HG02885 (cell line): ENCODE measurements around the gene TTC33.

Source experiments
- ATAC-seq: cut with Tn5 transposase; IDR thresholded peaks from one replicate; pipeline ENCODE4 v1.9.1; 2021; ENCODE audit warnings: mild to moderate bottlenecking; ENCODE audit not compliant: unreplicated experiment, poor library complexity

TTC33 gene

DNA sequence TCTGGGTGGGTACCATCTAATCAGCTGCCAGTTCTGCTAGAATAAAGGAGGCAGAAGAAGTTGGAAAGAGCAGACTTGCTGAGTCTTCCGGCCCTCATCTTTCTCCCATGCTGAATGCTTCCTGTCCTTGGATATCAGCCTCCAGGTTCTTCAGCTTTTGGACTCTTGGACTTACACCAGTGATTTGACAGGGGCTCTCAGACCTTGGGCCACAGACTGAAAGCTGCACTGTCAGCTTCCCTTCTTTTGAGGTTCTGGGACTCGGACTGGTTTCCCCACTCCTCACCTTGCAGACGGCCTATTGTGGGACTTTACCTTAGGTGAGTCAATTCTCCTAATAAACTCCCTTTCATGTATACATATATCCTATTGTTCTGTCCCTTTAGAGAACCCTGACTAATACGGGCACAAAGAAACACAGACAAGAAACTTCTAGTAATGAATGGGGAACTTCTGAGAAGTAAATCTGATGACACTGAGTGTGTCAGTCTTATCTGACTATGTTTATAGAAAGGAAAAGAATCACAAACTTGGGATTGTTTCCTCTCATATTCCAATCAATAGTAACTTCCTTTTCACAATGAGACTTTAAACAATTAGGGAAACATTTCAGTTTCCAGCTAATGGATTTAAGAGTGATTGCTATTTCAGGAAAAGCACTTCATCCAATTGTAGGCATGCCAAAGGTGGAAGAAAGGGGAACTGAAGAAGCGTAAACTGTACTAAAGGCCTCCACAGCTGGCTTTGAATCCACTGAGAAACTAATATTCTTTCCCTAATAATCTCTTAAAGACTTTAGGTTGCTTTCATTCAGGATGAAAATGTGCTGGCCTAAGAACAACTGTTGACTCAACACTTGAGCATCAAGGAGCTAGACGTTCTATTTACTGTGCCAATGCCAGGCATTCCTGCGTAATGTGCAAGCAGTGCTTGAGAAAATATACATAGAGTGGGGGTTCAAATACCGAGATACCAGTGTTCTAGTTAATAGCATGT, 204.0 kb downstream of the TTC33 start:
- no peak for ATAC-seq

DNA sequence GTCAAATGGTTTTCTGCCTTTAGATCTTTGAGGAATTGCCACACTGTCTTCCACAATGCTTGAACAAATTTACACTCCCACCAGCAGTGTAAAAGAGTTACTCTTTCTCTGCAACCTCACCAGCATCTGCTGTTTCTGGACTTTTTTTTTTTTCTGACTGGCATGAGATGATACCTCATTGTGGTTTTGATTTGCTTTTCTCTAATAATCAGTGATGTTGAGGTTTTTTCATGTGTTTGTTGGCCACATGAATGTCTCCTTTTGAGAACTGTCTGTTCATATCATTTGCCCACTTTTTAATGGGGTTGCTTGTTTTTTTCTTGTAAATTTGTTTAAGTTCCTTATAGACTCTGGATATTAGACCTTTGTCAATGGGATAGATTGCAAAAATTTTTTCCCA, 205.3 kb downstream of the TTC33 start:
- no peak for ATAC-seq

DNA sequence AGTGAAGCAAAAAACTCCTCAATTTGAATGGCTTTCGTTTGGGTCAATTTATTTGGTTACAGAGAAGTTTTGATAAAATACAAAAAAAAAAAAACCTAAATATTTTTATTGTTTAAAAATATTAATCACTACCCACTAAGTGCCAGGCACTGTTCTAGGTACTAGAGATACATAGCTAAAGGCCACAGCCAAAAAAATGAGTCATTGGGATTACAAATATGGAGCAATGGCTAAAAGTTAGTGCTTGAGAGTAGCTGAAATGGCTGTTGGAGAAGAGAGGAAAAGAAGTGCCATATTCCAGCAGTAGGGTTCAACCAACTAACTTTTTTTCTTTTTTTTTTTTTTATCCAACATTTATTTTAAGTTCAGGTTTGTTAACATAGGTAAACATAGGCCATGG, 206.1 kb downstream of the TTC33 start:
- ATAC-seq, result no peak

DNA sequence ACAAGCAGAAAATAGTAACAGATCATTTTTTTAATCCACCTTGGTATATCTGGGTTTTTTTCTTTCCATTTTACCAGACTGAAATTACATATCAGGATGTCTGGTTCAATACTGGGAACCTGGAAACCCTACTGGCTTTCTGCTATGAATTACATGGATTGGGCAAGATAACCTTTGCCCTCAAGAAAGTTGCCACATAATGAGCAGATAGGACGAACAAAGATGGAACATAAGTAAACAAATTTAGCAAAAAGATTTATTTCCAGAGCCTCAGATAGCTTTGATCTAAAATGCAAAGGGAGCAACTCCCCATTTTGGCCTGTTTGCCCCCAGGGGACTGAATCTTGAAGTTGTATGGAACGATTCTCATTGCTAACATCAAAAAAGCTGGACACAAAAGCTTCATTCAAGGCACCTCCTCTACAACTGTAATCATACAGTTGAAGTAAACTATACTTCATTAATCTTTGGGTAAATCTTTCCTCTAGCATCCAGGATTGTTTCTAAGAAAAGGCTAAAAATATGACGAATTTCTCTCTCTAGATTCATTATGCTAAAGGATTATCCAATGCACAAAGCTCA, 207.7 kb downstream of the TTC33 start:
- ATAC-seq, result no peak

DNA sequence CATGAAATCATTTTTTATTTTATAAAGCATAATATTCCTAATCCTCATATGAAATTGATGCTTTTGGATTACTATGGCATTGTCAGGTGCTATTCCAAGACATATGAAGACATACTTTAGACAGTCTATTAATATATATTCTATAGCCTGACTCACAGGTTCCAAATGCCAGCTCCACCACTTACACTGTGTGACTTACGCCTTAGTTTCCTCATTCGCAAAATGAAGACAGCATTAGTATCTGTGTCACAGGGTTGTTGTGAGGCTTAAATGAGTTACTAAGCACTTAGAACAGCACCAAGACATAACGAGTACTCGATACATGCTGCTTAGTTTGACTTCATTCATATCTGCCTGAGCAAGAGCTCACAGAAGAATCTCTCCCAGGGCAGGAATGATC, 208.2 kb downstream of the TTC33 start:
- ATAC-seq, result no peak

DNA sequence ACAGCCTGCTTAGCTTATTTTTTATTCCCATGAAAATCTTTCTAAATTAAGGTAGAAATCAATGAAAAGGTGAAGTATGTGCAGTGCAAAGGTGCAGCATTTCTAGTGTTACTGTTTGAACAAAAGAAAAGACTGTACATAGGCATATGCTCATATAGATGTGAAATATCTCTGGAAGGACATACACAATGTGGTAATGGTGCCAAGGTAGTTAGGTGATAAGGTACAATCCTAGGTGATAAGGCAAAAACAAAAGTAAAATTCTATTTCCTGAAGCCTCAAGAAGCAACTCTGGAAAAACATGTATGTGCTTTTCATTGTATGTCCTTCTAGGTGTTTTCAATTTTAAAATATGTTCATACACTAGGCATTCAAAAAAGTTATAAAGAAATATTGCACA, 215.5 kb downstream of the TTC33 start:
- ATAC-seq, result no peak

DNA sequence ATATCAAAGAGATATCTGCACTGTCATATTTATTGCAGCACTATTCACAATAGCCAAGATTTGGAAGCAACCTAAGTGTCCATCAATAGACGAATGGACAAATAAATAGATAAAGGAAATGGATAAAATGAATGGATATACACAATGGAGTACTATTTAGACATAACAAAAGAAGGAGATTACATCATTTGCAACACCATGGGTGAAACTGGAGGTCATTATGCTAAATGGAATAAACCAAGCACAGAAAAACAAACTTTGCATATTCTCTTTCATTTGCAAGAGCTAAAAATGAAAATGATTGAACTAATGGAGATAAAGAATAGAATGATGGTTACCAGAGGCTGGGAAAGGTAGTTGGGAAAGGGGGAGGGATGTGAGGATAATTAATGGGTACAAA, 231.1 kb downstream of the TTC33 start:
- ATAC-seq, result no peak

DNA sequence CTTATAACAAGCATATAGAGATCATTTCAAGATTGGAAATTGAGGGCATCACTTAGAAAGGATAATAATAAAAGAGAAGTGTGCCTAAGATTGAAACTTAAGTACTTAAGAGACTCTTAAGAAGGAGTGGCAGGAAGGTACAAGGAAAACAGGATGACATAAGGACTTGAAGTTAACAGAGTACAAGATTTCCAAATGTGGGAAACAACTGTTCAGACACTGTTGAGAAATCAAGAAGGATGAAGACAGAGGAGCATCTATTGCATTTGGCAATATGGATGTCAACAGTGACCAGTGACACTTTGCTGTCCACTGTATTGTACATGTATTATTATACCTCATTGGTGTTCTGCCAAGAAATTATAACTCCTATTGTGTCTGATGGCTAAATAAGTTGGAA, 233.8 kb downstream of the TTC33 start:
- ATAC-seq, result no peak

DNA sequence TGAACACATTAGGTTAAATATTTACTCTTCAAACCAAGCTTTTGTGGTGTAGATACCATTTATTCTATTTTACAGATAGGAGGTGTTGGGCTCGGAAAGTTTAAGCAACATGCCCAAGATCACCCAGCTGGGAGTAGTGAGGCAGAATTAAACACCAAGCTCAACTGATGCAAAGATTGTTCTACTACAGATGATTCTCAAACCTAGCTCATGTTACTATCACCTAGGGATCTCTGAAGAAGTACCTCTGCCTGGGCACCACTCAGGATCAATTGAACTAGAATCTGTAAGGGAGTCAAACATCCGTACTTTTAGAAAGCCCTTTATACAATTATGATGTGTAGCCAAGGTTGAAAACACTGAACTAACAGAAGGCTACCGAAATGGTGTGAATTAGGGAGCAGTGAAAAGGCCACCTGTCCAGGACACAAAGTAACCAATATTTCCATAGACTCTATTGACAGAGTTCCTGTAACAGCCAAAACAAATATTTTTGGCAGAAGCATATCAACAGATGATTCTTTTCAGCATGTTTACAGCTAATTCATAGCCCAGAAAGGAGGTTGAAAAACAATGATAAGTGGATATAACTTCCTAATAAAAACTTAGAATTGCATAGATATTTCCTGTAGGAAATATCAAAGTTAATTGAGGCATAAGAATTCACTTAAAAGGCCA, 234.5 kb downstream of the TTC33 start:
- ATAC-seq, result no peak

DNA sequence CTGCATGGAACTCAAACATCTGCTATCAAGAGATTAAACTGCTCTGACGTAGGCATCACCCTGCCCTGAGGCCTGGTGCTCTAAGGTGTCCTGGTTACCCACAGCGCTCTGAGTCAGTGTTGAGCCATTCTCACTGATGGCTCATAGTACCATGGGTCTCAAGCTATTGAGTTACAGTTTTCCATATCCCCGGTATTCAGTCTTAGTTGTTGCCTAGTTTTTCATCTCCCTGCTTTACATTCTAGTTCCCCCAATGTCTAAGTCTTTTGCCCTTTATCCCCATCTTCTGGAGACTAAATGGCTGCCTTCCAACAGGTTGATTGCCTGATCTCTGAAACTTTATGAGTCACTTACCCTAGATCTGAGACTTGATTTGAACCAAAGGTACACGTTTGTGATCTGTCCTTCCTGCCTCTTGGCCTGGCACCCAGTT, 237.3 kb downstream of the TTC33 start:
- ATAC-seq, result no peak

DNA sequence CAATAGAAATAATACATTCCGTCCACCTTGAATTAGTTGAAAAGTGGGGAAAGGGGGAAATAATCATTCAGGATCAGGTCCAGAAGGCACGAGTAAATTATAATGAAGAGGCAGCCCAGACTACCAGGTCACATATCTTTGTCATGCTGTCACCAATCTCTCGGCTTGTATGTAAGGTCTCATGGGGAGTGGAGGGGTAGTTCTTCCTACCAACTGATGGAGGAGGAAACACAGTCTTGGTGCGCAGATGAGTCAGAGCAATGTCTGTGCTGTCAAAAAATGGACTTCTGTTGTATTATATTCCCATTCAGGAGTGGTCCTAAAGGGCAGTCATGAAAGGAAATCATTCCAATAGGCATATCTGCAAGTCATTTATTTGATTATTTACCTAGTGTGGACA, 240.3 kb downstream of the TTC33 start:
- ATAC-seq, result no peak

DNA sequence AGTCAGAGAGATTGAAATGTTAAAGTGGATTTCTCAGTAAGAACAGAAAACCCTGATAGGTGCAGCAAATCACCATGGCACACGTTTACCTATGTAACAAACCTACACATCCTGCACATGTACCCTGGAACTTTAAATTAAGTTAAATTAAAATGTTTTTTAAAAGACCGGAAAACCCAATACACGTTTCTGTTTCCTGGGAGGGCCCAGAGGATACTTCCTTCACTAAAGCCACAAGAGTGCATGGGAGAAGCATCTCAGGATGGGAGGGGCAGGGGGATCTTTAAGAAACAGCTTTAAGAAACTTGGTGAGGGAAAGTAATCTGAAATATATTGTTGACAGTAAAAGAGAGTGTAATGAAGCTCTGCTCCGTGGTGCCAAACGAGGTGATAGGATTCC, 240.8 kb downstream of the TTC33 start:
- ATAC-seq, result no peak

DNA sequence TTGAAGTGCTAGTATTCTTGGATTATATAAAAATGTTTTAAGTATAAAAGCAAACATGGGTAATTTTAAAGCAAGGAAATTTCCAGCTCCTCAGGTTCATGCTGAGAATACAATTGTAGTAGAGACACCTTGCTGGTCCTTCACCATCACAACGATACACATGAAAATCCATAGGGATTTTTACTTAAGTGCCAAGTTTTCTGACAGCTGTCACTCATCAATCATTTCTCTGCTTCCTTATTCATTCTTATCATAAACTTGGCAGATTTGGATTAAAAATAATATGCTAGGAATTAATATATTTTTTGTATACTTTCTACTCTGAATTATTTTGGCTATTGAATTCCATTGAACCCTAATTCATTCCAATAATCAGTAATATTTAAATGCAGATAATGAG, 244.0 kb downstream of the TTC33 start:
- ATAC-seq, result no peak

DNA sequence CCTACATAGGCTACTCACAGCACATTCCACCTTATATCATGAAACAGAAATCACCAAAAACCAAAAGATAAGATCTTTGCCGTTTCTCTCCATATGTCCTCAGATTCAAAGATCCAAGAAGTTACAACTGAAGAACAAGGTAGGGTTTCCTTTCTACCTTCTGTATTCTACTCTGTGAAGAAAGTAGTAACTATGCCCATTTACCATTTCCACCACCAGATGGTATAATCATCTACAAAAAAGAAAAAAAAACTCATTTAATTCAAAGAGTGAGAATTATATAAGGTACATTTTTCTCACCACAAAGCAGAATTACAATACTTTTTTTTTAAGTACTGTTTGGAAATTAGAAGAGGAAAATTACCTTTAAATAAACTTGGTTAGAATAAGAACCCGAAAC, 248.7 kb downstream of the TTC33 start:
- ATAC-seq, result no peak

DNA sequence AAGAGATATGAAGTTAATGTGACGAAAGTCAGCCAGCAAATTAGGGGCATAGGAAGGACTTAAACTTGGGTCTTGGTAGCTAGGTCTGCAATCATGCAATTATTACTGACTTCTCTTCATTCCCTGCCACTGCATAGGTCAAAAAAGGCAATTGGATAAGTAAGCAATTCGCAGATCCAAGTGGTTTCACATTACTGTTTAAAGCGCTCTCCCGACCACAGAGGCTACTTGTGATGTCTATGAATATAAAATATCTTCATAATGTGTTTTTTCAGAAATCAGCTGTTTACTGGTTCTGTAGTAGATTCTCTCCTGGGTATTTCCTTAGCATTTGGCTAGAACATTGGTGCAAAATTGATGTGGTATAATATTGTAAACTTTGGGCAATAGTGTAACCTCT, 250.7 kb downstream of the TTC33 start:
- no peak for ATAC-seq

DNA sequence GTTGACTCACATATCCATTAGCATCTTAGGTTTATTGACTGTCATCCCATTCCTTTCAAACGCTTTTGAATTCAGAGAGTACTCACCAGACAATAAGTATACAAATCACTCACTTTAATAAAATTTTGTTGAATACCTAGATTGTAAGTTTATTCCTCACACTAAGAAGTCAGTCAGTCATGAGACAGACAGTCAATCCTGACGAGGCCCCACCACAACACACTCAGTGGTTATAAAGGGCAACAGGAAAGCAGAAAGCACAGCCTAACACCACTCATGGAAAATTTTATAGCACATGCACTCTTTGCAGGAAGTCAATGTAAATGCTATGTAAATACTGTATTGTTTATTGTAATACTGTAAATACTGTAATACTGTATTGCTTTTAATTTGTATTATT, 252.3 kb downstream of the TTC33 start:
- ATAC-seq, result no peak

DNA sequence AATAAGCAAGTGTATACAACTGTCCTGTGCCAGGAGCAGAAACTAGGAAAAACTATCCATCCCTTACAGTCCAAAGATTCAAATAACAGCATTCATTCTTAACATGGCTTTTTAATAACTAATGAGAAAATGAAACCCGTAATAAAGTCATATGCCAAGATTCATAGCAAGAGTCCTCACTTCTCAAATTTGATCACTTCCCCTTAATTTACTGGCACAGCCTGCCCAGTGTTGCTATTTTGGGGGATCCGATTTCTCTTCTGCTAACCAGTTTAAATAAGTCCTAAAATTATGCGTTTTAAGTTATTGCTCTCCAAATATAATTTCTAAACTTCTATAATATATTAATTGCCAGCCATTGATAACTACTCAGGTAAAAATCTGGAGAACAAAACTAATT, 253.0 kb downstream of the TTC33 start:
- ATAC-seq, result peak; percentile 66

DNA sequence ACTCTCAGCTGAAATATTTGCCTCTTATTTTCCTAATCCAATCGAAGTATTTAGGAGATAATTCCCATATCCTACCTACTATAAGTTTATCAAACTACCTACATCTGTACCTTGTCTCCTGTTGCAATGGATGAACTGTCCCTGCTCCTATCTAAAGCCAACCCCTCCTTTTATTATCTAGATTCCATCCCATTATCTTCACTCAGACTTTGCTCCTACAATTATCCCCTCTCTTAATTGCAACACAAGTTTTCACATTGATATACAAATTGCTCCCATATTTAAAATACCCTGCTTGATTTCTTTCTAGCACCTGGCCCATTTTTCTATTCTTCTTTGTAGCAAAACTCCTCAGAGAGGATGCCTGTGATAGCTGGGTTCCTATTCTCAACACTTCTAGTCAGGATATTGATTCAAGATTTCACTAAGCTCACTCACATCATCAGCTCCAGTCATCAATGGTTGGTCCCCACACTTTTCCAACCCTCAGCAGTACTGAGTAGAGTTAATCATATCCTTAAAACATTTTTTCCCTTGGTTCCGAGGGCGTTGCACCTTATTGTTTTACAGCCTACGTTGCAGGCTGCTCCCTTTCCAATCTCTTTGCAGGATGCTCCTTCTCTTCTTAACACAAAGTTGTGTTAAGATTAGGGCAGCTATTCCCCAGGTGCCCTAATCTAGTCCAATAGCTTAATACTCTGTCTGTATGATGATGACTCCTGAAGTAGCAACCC, 253.9 kb downstream of the TTC33 start:
- ATAC-seq, result peak; percentile 9

DNA sequence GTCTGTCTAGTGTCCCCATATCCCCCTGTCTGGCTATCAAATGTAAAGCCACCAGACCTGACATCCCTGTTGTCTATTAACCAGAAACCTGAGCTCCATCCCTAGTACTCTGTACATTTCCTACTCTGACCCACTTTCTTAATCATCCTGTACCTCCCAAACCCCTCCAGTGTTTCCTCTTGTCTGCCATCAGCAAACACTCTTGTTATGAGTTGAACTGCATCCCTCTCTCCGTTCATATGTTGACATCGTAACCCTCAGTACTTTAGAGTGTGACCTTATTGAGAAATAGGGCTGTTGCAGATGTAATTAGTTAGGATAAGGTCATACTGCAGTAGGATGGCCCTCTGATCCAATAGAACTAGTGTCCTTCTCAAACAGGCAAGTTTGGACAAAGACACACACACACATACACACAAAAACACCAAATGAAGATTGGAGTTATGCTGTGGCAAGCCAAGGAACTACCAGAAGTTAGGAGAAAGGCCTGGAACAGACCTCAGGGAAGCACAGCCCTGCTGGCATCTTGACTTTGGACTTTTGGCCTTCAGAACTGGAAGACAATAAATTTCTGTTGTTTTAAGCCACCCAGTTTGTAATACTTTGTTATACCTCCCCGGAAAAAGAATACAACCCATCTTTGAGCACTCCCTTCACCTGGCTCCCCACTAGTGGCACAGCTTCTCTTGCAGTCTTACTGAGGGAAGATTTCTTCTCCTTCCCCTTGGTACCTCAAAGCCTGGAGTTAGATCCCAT, 256.1 kb downstream of the TTC33 start:
- no peak for ATAC-seq

DNA sequence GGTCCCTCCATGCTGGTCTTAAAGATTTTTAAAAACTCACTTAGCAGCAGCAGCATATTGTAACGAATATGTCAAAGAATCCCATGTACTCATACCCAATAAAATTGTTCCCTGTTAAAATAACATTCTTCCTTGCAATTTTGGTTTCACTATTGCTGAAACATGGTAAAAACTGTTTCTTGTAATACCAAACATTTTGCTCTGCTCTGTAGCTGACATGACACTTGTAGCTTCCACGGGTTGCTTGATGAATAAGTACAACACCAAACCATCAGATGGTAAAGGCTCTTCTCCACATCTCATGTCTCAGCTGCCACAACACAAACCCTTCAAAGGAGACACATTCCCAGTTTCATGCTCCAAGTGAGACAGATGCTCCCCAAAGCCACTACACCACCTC, 256.8 kb downstream of the TTC33 start:
- no peak for ATAC-seq
